DMS79 treated with DMSO at 0.1 percent for 48 hours (cell line): ENCODE results near the gene OSBPL10.
A peak's percentile ranks its signal among the peaks of the same experiment; 100 is the strongest.

Source experiments
- DNase-seq: peaks from one replicate; lab custom pipeline; 2025; lab: John Stamatoyannopoulos, UW

The OSBPL10 gene

GRCh38 chr3:31744913-31745312 lies 236.1 kb downstream of the OSBPL10 start:
- DNase-seq: no peak

- peak; percentile 32 for DNase-seq
Measured at GRCh38 chr3:31743331-31744089, 237.6 kb downstream of the OSBPL10 start.

GRCh38 chr3:31740397-31740796 lies 240.7 kb downstream of the OSBPL10 start:
- no peak for DNase-seq

GRCh38 chr3:31738412-31738811 lies 242.7 kb downstream of the OSBPL10 start:
- DNase-seq: no peak

GRCh38 chr3:31735667-31736066 lies 245.4 kb downstream of the OSBPL10 start:
- DNase-seq: no peak

- DNase-seq: peak; percentile 84
Measured at GRCh38 chr3:31733234-31733667, 247.8 kb downstream of the OSBPL10 start.

GRCh38 chr3:31732548-31732947 lies 248.5 kb downstream of the OSBPL10 start:
- DNase-seq: peak; percentile 68

- DNase-seq: no peak
Measured at GRCh38 chr3:31729573-31729972, 251.5 kb downstream of the OSBPL10 start.

- no peak for DNase-seq
Measured at GRCh38 chr3:31729082-31729481, 252.0 kb downstream of the OSBPL10 start.

GRCh38 chr3:31728403-31728802 lies 252.7 kb downstream of the OSBPL10 start:
- no peak for DNase-seq

- DNase-seq: no peak
Measured at GRCh38 chr3:31725976-31726375, 255.1 kb downstream of the OSBPL10 start.

- DNase-seq: no peak
Measured at GRCh38 chr3:31725568-31725967, 255.5 kb downstream of the OSBPL10 start.

- DNase-seq: no peak
Measured at GRCh38 chr3:31724651-31725050, 256.4 kb downstream of the OSBPL10 start.

- DNase-seq: no peak
Measured at GRCh38 chr3:31724116-31724515, 256.9 kb downstream of the OSBPL10 start.

GRCh38 chr3:31723701-31724100 lies 257.4 kb downstream of the OSBPL10 start:
- no peak for DNase-seq

- DNase-seq: no peak
Measured at GRCh38 chr3:31721676-31722075, 259.4 kb downstream of the OSBPL10 start.

- DNase-seq: no peak
Measured at GRCh38 chr3:31714495-31715280, 266.4 kb downstream of the OSBPL10 start.

- DNase-seq: no peak
Measured at GRCh38 chr3:31713816-31714215, 267.2 kb downstream of the OSBPL10 start.

- DNase-seq: peak; percentile 9
Measured at GRCh38 chr3:31710123-31710803, 270.8 kb downstream of the OSBPL10 start.

- no peak for DNase-seq
Measured at GRCh38 chr3:31709526-31709925, 271.5 kb downstream of the OSBPL10 start.

- DNase-seq: no peak
Measured at GRCh38 chr3:31709005-31709404, 272.1 kb downstream of the OSBPL10 start.

GRCh38 chr3:31707286-31707685 lies 273.8 kb downstream of the OSBPL10 start:
- DNase-seq: no peak

- no peak for DNase-seq
Measured at GRCh38 chr3:31705736-31706135, 275.3 kb downstream of the OSBPL10 start.
